HCT116 (cell line): Measurements from ENCODE around the gene CTCF. TPM values are rescaled to one million over a fixed set of nuclear protein-coding genes. Genes with fewer than 3 reads are reported as not detected.

ENCODE experiments used
- ATAC-seq: fragments of 200-7000 bp; cut with Tn5 transposase; 2 replicates; pipeline ENCODE4 v1.9.1; 2020; ENCODE audit warnings: mild to moderate bottlenecking, moderate library complexity
- BruUV-seq: library from RNA; stranded (reverse); fragments of 400-500 nt; replicated peaks from 2 replicates; lab custom pipeline; 2021; lab: Mats Ljungman, UMichigan
- CTCF ChIA-PET: fragments of 300-600 bp; sonication (Branson Sonifier 250); formaldehyde crosslinking; loops from one replicate; lab custom pipeline; 2021; ENCODE audit warnings: antibody characterized with exemption; lab: Charles Lee
- POLR2A ChIA-PET: fragments of 300-600, 350-600 bp; sonication (Branson Sonifier 250); formaldehyde crosslinking; loops from one replicate; lab custom pipeline; 2021; ENCODE audit warnings: antibody characterized with exemption; lab: Charles Lee
- RAD21 ChIA-PET, 2 experiments: fragments of 300-600 bp; sonication (Branson Sonifier 250); formaldehyde crosslinking; loops; one replicate each; lab custom pipeline; 2023; ENCODE audit warnings: low total read pairs in 2 of 2; ENCODE audit not compliant: uncharacterized antibody in 2 of 2, unreplicated experiment in 2 of 2, low non-redundant PET in 1 of 2; lab: Charles Lee
- DNase-seq: peaks from one replicate; pipeline ENCODE4 v3.0.0-alpha.2; 2010; ENCODE audit warnings: low read depth, low spot score
- H2AFZ ChIP-seq: fragments of 200-600 bp; shearing (Covaris generic), sonication (generic); 2 replicates; pipeline ENCODE4 v1.6.1; 2017; ENCODE audit warnings: low read depth, mixed run types, mixed read lengths, antibody characterized with exemption, low read length; ENCODE audit not compliant: poor library complexity, severe bottlenecking
- H3K27ac ChIP-seq: 2 replicates; pipeline ENCODE4 v1.5.1; 2012; ENCODE audit warnings: low read depth, low read length
- H3K27me3 ChIP-seq: fragments of 200-600 bp; sonication (generic); 2 replicates; pipeline ENCODE4 v1.6.1; 2016; ENCODE audit warnings: mixed run types, low read length, mixed read lengths; ENCODE audit not compliant: insufficient read depth
- H3K36me3 ChIP-seq, 2 experiments: fragments of 200-500 bp in 1 of 2; fragments of 200-600 bp in 1 of 2; sonication (Bioruptor generic) in 1 of 2; sonication (generic) in 1 of 2; 2 replicates each; pipeline versions ENCODE4 v1.5.1 to v1.6.1; 2014 to 2016; ENCODE audit warnings: low read length in 2 of 2, inconsistent platforms in 1 of 2, mixed read lengths in 1 of 2, mixed run types in 1 of 2; ENCODE audit not compliant: insufficient read depth in 2 of 2, control insufficient read depth in 1 of 2
- H3K4me1 ChIP-seq, 2 experiments: fragments of 200-600 bp in 1 of 2; sonication (generic) in 1 of 2; 2 replicates each; pipeline versions ENCODE4 v1.5.1 to v1.6.1; 2012 to 2017; ENCODE audit warnings: low read length in 2 of 2, inconsistent platforms in 1 of 2, mild to moderate bottlenecking in 1 of 2, mixed read lengths in 1 of 2, mixed run types in 1 of 2, moderate library complexity in 1 of 2; ENCODE audit not compliant: insufficient read depth in 2 of 2, control insufficient read depth in 1 of 2
- H3K4me2 ChIP-seq: fragments of 200-600 bp; sonication (generic); 2 replicates; pipeline ENCODE4 v1.6.1; 2017; ENCODE audit warnings: mixed run types, low read length, mixed read lengths
- H3K4me3 ChIP-seq, 2 experiments: fragments of 200-600 bp in 1 of 2; sonication (generic) in 1 of 2; replicated peaks in 1 of 2; 2 replicates each; pipeline ENCODE4 v1.5.1; 2011 to 2016; ENCODE audit warnings: low read length in 2 of 2, control low read depth in 1 of 2, low read depth in 1 of 2, mild to moderate bottlenecking in 1 of 2, mixed read lengths in 1 of 2, mixed run types in 1 of 2
- H3K79me2 ChIP-seq: fragments of 200-600 bp; sonication (generic); 2 replicates; pipeline ENCODE4 v1.6.1; 2017; ENCODE audit warnings: mild to moderate bottlenecking, mixed run types, low read length, moderate library complexity, mixed read lengths; ENCODE audit not compliant: insufficient read depth
- H3K9ac ChIP-seq: fragments of 200-600 bp; sonication (generic); 2 replicates; pipeline ENCODE4 v1.6.1; 2016; ENCODE audit warnings: low read length, mixed read lengths
- H3K9me2 ChIP-seq: fragments of 200-600 bp; sonication (generic), shearing (Covaris generic); 2 replicates; pipeline ENCODE4 v1.6.1; 2017; ENCODE audit warnings: mixed run types, mild to moderate bottlenecking, moderate library complexity; ENCODE audit not compliant: insufficient read depth
- H3K9me3 ChIP-seq, 2 experiments: fragments of 200-500 bp in 1 of 2; fragments of 200-600 bp in 1 of 2; sonication (Bioruptor generic) in 1 of 2; sonication (generic) in 1 of 2; 2 replicates each; pipeline ENCODE4 v1.6.1; 2014 to 2017; ENCODE audit warnings: low read length in 2 of 2, mixed read lengths in 2 of 2, inconsistent platforms in 1 of 2, low read depth in 1 of 2, mild to moderate bottlenecking in 1 of 2, mixed run types in 1 of 2, moderate library complexity in 1 of 2; ENCODE audit not compliant: control insufficient read depth in 1 of 2, insufficient read depth in 1 of 2
- H4K20me1 ChIP-seq: fragments of 200-600 bp; sonication (generic), shearing (Covaris generic); 2 replicates; pipeline ENCODE4 v1.6.1; 2017; ENCODE audit warnings: mixed run types, mild to moderate bottlenecking, moderate library complexity; ENCODE audit not compliant: insufficient read depth
- CTCF ChIP-seq, 3 experiments: fragments of 200-600 bp in 1 of 3; sonication (generic) in 1 of 3; IDR thresholded peaks in 2 of 3; conservative IDR thresholded peaks in 1 of 3; 2 replicates each; pipeline ENCODE4 v1.5.1; 2012 to 2017; ENCODE audit warnings: low read depth in 2 of 3, low read length in 2 of 3, antibody characterized with exemption in 1 of 3, borderline replicate concordance in 1 of 3, control low read depth in 1 of 3, mild to moderate bottlenecking in 1 of 3, mixed read lengths in 1 of 3, mixed run types in 1 of 3, moderate library complexity in 1 of 3; ENCODE audit not compliant: insufficient read depth in 1 of 3
- REST ChIP-seq: IDR thresholded peaks from 2 replicates; pipeline ENCODE4 v1.6.1; 2012; ENCODE audit warnings: low read depth
- intact Hi-C: fragments of 100-400 bp; cut with micrococcal nuclease; formaldehyde crosslinking; loops from 2 replicates; pipeline ENCODE4 v1.10.0; 2022
- total RNA-seq: library from RNA; stranded (reverse); gene quantifications from one replicate; pipeline ENCODE4 v1.2.1, GENCODE V29; 2021; ENCODE audit not compliant: unreplicated experiment

The CTCF gene
- total RNA-seq, 1 experiment from 2014 or later = 48.3 TPM

- Histone ChIP-seq H2AFZ (peak within 1 kb of the TSS; percentile 89), H3K36me3 (no peaks in the 10 kb centered on the region), H4K20me1 (no peaks in the 10 kb centered on the region), H3K9me2 (no peaks in the 10 kb centered on the region), H3K4me3 (peak within 1 kb of the TSS; percentile 77 to 91), H3K27me3 (no peaks in the 10 kb centered on the region), H3K9me3 (no peaks in the 10 kb centered on the region), H3K4me1 (peaks cover 17 to 58% of the 10 kb centered on the region in 2 experiments), H3K4me2 (peak within 1 kb of the TSS; percentile 99), H3K27ac (peak within 1 kb of the TSS; percentile 90), H3K9ac (peak within 1 kb of the TSS; percentile 88), H3K79me2 (peaks cover 30% of the 10 kb centered on the region)
- ChIA-PET RAD21 (no interaction called here), CTCF (interaction anchor here (1.2 to 1.3 kb wide), 2 partner anchors 19 to 34 kb away, joined by 3 to 5 read pairs; no protein-coding TSS in a partner anchor), POLR2A (no interaction called here)
- 0 out of 6 replicates have a peak, but pooled peaks of 1 of the 3 experiments have one; percentile 2 for TF ChIP-seq CTCF (IDR thresholded peaks at IDR 0.05 in 2 of 3, conservative IDR thresholded peaks at IDR 0.05 in 1 of 3; ENCODE audit: borderline replicate concordance in 1 of 3, insufficient read depth in 1 of 3, low read depth in 2 of 3, low read length in 2 of 3)
- TF ChIP-seq REST = no peak
- no peak for DNase-seq
- peak; percentile 79 for ATAC-seq
- no TSS peak for BruUV-seq
- intact Hi-C loops = loop anchor here (10.0 kb wide), 3 partner anchors 276 to 706 kb away; partner anchors contain the start of genes CTRL, ESRP2, PSMB10 and RANBP10
These were observed 34.0 kb upstream of the CTCF start, which contains the start of gene RIPOR1 for GRCh38 chr16:67528222-67528869. Gene RIPOR1 (plus strand): TSS chr16:67528829. CDS start chr16:67538447, 9,618 bp downstream.
